ENCODE data around the gene MRPS6.

MRPS6 gene

DNA sequence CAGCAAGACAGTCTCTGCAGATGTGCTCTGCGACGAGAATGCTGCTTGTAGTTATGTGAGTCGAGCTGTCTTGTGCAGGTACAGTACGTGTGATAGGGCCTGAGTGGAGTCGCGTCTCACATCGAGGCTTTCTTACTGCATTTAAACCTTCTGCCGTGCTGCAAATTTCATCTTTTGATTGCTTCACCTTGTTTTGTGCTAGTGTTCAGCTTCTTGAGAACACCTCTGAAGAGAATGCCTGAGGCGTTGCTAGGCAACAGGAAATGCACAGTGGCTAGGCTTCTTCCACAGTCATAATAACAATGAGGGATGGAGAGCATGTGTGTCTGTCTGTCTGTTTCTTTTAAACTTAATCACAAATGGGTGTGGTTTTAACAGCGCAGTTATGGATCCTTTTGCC, 52.9 kb downstream of the MRPS6 start:
- DNase-seq = no peak
- TF ChIP-seq POLR2A (IDR thresholded peaks at IDR 0.05; ENCODE audit: low read length) (no peak), GATA1 (IDR thresholded peaks at IDR 0.05; ENCODE audit: low read depth, low read length) (no peak)

DNA sequence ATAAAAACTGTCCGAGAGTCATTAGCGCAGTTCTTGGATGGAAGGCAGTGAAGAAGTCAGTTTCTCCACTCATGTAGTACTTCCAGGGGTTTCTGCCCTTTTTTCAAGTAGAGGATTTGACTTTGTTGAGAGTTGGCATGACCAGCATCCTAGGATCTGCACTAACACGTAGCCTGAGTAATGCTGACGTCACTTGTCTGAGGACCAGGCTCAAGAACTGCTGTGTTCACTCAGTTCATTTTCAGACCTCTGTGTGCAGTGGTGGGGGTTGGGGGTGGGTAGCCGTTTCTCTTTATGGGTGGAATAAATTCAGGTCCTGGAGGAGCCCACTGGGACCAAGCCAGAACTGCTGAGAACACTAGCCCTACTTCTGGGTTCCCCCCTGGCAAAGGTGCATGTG, 53.3 kb downstream of the MRPS6 start:
- DNase-seq = no peak

DNA sequence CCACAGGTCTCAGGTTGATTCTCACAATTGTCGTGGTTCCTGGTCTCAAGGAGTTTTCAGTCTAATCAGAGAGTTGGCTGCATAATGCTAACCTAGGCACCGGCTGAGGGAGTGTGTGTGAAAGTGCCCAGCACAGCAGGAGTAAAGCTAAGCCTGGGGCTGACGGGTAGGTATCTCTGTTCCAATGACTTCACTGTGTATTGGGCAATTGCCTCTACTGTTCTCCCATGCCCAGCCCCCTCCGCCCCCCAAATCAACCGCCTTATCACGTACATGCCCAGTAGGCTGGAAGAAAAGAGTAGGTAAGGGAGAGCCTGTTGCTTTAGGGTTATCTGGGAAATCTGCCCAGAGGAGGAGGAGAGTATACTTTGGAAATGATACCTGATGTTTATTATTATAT, 54.7 kb downstream of the MRPS6 start:
- no peak for TF ChIP-seq GATA1 (IDR thresholded peaks at IDR 0.05; ENCODE audit: low read depth, low read length)
- TF ChIP-seq POLR2A (IDR thresholded peaks at IDR 0.05; ENCODE audit: low read length) = no peak
- DNase-seq = no peak

More for the DNA sequence above, 53.3 kb downstream of the MRPS6 start:
- no peak for TF ChIP-seq GATA1 (IDR thresholded peaks at IDR 0.05; ENCODE audit: low read depth, low read length)
- TF ChIP-seq POLR2A (IDR thresholded peaks at IDR 0.05; ENCODE audit: low read length) = no peak

DNA sequence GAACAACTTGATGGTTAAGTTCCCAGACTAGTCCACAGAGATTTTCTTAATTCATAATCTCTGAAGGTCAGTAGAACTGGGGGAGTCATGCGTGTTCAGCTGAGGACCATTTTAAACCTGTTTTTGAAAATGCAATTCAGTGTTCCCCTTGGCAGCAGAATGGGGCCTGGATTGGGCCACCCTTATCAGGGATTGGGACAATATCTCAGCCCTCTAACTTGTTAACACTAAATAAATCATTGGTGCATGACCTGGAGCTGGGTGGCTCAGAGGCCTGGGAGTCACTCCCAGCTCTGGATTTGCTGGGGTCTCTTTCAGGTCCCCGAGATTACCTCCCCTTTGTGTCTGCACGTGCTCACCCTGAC, 55.3 kb downstream of the MRPS6 start:
- no peak for TF ChIP-seq GATA1 (IDR thresholded peaks at IDR 0.05; ENCODE audit: low read depth, low read length)
- TF ChIP-seq POLR2A (IDR thresholded peaks at IDR 0.05; ENCODE audit: low read length) = no peak
- DNase-seq = no peak

DNA sequence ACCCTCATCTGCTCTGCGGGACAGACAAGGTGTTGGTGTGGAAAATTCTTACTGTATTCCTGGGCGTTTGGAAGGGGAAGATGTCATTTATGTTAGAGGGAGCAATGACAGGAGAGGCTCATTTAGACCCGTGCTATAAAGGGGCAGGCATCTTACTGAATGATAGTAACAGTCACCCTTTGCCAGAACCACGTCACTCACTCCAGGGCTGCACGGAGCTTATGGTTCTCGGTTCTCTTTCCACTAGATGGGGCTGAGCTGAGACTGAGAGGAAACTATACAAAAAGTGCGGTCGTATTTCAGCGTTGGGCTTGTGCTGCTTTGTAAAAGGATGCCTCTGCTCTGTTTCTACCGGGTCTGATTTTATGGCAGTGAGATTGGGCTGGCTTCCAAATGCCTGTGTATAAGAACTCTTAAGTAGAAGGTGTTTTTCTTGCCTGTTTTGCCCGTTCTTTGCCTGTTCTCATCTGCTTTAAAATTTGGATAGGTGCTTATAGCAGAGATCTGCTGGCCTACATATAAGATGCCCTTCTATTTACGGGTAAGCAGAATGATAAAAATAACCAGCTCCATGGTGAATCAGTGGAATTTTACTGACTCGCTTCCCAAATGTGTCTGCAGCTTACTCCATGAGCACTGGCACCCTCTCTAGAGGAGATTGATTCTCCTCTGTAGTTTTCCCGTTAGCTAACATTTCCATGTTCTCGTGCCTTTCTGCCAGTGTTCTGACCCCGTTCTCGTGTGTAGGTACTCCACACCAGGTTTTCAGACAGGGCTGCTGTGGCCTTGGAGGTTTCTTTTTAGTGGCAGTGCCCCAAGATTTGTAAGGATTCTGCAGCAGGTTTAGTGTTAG, 55.9 kb downstream of the MRPS6 start:
- peak; percentile 17 to 22 for DNase-seq
- TF ChIP-seq GATA1 (IDR thresholded peaks at IDR 0.05; ENCODE audit: low read depth, low read length) (no peak), POLR2A (IDR thresholded peaks at IDR 0.05; ENCODE audit: low read length) (no peak)

DNA sequence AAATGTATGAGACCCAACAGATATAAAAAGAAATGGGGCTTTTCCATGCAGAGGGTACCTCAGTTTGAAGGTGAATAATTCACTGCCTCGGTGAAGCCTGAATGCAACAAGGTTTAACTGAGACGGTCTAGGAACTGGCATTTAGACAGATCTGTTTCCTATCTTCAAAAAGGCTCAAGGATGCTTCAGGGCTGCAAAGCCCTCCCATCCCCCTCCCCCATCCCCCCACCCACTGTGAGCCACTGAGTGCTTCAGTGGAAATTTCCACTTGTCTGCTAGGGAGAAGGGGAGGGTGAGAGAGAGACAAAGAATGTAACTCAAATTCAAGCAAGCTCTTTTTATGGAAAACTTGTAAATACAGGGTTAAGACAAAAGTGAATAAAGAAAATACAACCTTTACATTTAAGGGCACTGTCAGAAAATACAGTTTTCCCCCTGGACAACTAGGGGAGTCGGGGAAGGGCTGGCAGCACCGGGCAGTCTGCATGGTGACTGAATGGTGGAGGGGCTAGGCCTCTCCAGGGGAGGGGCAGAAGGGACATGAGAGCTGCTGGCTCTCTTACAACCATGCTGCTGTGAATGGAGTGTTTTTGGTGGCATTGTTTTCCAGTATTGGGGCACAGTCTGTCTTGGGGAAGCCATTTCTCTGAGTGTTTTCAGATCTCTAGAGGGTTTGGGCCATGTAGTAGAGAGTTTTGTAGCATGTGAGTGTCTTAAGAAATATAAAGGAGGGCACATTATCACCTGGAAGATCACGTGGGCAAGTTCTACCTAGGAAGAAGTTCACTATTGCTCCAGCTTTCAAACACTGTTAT, 56.7 kb downstream of the MRPS6 start:
- TF ChIP-seq GATA1 (IDR thresholded peaks at IDR 0.05; ENCODE audit: low read depth, low read length) (no peak), POLR2A (IDR thresholded peaks at IDR 0.05; ENCODE audit: low read length) (no peak)

DNA sequence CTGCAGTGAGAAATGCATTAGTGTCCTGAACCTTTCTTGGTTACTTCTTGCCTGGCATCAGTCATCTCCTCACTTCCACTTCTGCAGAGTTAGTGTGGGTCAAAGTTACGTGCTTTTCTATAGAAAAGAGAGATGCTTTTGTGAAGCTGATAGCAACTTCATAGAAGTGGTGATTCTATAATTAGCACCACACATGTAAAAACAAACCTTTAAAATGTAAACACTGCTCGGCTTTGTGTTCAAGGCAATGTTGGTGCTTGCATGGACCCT, 57.3 kb downstream of the MRPS6 start:
- TF ChIP-seq POLR2A (IDR thresholded peaks at IDR 0.05; ENCODE audit: low read length) = no peak
- TF ChIP-seq GATA1 (IDR thresholded peaks at IDR 0.05; ENCODE audit: low read depth, low read length) = no peak
- no peak for DNase-seq

More for the DNA sequence above, 56.7 kb downstream of the MRPS6 start:
- DNase-seq = no peak

DNA sequence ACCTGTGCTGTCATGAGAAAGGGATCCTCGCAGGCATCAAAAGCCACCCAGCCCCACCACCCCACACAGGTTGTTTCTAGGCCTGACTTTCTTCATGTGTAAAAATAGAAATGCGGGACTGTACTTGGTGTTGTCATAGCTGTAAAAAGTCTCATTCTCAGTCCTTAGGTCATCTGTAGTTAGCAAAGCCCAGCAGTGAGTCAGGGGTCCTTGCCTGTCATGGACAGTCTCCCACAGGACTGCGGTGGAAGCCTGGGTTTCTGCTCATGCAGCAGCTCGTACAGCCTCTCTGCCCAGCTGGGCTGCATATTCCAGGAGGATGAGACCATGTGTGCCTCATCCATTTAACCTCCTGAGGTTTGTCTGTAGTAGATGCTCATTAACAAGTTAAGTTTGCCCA, 58.2 kb downstream of the MRPS6 start:
- no peak for DNase-seq
- TF ChIP-seq GATA1 (IDR thresholded peaks at IDR 0.05; ENCODE audit: low read depth, low read length) (no peak), POLR2A (IDR thresholded peaks at IDR 0.05; ENCODE audit: low read length) (no peak)

DNA sequence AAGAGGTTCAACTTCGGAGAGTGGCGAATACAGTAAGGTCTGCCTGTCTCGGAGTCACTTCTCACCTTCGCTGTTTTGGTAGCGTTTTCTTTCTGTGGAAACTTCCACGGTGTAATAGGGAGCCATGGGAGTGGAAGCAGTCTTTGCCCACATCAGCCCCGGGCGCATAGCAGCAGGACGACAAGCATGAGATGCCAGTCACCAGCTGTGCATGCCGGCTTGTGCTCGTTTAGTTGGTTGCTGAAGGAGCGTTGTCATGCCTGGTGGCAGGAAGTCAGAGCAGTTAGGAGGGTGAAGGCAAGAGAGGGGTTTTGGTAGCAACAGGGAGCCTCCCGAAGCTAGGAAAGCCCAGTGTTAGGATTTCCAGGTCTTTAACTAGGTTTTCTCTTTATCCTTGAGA, 58.8 kb downstream of the MRPS6 start:
- no peak for DNase-seq
- no peak for TF ChIP-seq GATA1 (IDR thresholded peaks at IDR 0.05; ENCODE audit: low read depth, low read length)
- no peak for TF ChIP-seq POLR2A (IDR thresholded peaks at IDR 0.05; ENCODE audit: low read length)

DNA sequence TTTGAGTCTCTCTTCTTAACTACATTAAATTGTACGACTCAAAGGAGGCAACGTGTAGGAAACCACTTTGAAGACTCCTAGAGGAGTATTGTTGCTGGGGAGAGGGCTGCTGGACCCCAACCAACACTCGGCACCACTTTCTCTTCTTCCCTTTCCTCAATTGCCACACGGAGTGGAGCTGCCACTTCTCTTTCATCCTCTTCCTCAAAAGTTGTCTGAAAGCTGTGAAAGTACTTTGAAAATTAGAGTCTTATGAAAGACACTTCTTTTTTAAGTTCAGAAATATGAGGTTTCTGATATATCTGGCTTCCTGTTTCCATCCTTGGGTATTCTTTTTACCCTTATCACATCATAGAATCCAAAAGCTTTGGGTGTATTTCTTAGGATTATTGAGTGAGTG, 59.5 kb downstream of the MRPS6 start:
- DNase-seq = no peak

DNA sequence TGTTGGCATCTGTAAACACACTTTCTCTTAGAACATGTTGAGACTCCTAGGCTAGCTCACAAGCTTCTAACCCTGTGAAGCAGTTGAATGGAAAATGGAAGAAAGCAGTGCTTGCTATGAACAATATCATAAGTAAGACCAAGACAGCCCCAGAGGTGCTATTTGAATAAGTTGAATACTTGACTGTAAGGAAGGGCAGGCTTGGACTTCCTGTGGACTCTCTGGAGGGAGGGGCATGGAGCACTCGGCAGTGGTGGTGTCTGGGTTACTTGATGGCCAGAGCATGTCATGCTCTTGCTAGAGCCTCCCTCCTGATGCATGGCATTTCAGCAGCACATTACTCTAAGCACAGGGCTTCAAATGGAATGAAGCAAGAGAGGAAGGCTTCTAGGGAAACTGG, 60.0 kb downstream of the MRPS6 start:
- DNase-seq = no peak
- TF ChIP-seq POLR2A (IDR thresholded peaks at IDR 0.05; ENCODE audit: low read length) (no peak), GATA1 (IDR thresholded peaks at IDR 0.05; ENCODE audit: low read depth, low read length) (no peak)

More for the DNA sequence above, 59.5 kb downstream of the MRPS6 start:
- no peak for TF ChIP-seq POLR2A (IDR thresholded peaks at IDR 0.05; ENCODE audit: low read length)

DNA sequence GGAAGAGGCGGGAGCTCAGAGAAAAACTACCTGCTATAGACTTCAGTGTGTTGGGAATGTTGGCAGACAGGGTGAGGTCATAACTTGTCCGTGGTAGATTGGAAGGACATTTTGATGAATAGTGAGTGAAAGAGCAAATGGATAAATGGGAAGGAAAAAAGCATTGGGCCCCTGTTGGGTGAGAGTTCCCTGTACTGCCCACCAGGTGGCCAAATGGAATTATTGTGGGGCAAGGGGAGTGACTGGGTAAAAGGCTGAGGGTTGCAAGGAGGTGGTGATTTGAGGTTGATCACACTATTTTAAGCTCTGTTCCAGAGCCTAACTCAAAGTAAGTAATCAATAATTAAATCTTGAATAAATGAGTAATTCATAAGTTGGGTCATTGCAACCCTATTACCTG, 60.4 kb downstream of the MRPS6 start:
- DNase-seq = peak; percentile 6 to 15
- TF ChIP-seq POLR2A (IDR thresholded peaks at IDR 0.05; ENCODE audit: low read length) (no peak), GATA1 (IDR thresholded peaks at IDR 0.05; ENCODE audit: low read depth, low read length) (no peak)

DNA sequence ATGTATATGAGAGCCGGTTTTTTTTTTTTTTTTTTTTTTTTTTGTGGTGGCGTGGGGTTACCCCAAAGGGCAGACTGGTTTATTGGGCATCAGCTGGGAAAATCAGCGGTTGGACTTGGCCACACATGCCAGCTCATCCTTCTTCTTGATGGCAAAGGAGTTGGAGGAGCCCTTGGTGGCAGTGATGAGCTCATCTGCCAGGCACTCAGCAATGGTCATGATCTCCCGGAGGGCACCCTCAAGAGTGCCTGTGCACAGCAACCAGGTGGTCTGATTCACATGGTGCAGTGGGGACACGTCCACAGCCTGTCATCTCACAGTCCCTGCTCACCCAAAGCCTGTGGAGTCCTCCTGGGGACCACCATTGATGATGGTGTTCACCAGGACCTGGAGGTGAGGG, 62.0 kb downstream of the MRPS6 start:
- TF ChIP-seq POLR2A (IDR thresholded peaks at IDR 0.05; ENCODE audit: low read length) (no peak), GATA1 (IDR thresholded peaks at IDR 0.05; ENCODE audit: low read depth, low read length) (no peak)
- DNase-seq = no peak

DNA sequence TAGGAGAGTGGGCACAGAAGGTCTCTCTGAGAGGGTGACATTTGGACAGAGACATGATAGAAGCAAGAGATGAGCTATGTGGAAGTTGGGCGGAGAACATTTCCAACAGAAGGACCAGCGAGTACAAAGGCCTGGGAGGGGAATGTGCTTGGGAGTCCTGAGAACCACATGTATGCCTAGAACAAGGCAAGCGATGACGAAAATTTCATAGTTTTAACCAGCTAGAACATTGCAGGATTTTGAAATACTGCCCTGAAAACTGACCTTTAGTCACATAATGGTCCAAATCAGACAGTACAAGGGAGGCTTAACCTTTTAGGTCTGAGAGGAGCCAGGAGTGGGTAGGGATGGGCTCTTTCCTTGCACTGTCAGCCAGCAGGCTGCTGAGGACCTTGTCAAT, 68.0 kb downstream of the MRPS6 start:
- DNase-seq = no peak
- TF ChIP-seq POLR2A (IDR thresholded peaks at IDR 0.05; ENCODE audit: low read length) (no peak), GATA1 (IDR thresholded peaks at IDR 0.05; ENCODE audit: low read depth, low read length) (no peak)

DNA sequence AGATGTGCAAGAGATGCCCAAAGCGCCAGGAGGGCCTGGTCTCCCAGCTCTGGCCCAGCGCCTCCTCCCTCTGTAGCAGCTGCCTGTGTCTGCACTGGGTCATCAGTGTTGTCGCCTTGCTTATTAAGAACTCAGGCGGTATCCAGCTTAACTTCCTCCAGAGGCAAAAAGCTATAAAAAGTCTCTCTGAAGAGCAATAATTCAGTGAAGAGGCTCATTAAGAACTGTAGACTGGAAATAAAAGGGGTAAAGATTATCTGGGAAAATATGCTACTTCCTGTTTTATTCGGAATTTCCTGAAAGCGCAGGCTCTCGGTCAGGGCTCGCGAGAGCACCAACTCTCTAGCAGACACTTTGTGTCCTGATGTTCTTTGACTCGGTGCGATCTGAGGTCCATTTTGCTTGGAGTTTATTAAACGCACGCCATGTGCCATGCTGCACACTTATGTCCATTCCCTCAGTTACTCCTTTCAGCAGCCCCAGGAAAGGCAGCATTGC, 70.4 kb downstream of the MRPS6 start:
- TF ChIP-seq GATA1 (IDR thresholded peaks at IDR 0.05; ENCODE audit: low read depth, low read length) = no peak
- TF ChIP-seq POLR2A (IDR thresholded peaks at IDR 0.05; ENCODE audit: low read length) = no peak
- DNase-seq = no peak
